Measurements from ENCODE around the gene MLXIP.

Gene MLXIP

GRCh38 chr12:122080149-122081082, 1.9 kb downstream of the MLXIP start:
- DNase-seq, result peak; percentile 61

GRCh38 chr12:122081083-122081696, 2.6 kb downstream of the MLXIP start:
- no peak for DNase-seq

- peak; percentile 79 for DNase-seq
These were observed 3.2 kb downstream of the MLXIP start for GRCh38 chr12:122081697-122082221.

- no peak for DNase-seq
These were observed 4.2 kb downstream of the MLXIP start for GRCh38 chr12:122082621-122083356.

- no peak for DNase-seq
These were observed 6.4 kb downstream of the MLXIP start for GRCh38 chr12:122084857-122085405.

- DNase-seq, result no peak
These were observed 7.0 kb downstream of the MLXIP start for GRCh38 chr12:122085591-122085990.

GRCh38 chr12:122086116-122086515, 7.6 kb downstream of the MLXIP start:
- no peak for DNase-seq

GRCh38 chr12:122086641-122087285, 8.2 kb downstream of the MLXIP start:
- DNase-seq, result no peak

GRCh38 chr12:122087431-122088178, 9.0 kb downstream of the MLXIP start:
- no peak for DNase-seq

- no peak for DNase-seq
These were observed 9.7 kb downstream of the MLXIP start for GRCh38 chr12:122088179-122088810.

GRCh38 chr12:122089077-122089476, 10.5 kb downstream of the MLXIP start:
- no peak for DNase-seq

- no peak for DNase-seq
These were observed 12.4 kb downstream of the MLXIP start for GRCh38 chr12:122090759-122091515.

GRCh38 chr12:122093098-122093883, 14.7 kb downstream of the MLXIP start:
- DNase-seq, result no peak

GRCh38 chr12:122094137-122094734, 15.7 kb downstream of the MLXIP start:
- no peak for DNase-seq

- DNase-seq, result no peak
These were observed 16.4 kb downstream of the MLXIP start for GRCh38 chr12:122094735-122095631.

- no peak for DNase-seq
These were observed 17.5 kb downstream of the MLXIP start for GRCh38 chr12:122096014-122096413.

- no peak for DNase-seq
These were observed 18.1 kb downstream of the MLXIP start for GRCh38 chr12:122096591-122097149.

- no peak for DNase-seq
These were observed 19.0 kb downstream of the MLXIP start for GRCh38 chr12:122097584-122097926.
